HEK293 (cell line): Measurements from ENCODE around the gene XPNPEP1.
A peak's percentile ranks its signal among the peaks of the same experiment; 100 is the strongest.
"Not testable (repeated sequence)": the region's sequence is repeated elsewhere in the genome, so short reads cannot be mapped to it uniquely, and the experiment has no call there.

Experiments
- CTCF ChIA-PET: fragments of 350-600 bp; formaldehyde crosslinking; extraction: SDS; loops from one replicate; lab custom pipeline; 2021; ENCODE audit warnings: antibody characterized with exemption; lab: Yijun Ruan, JAX
- POLR2A ChIA-PET: fragments of 300-600 bp; formaldehyde crosslinking; extraction: SDS; loops from one replicate; lab custom pipeline; 2020; ENCODE audit warnings: antibody characterized with exemption, inconsistent platforms; lab: Yijun Ruan, JAX
- H3K27ac ChIP-seq: fragments of 200-500 bp; sonication (Bioruptor generic); 2 replicates; pipeline ENCODE4 v1.5.1; 2014; ENCODE audit warnings: low read depth, low read length, control low read depth, inconsistent platforms; ENCODE audit errors: extremely low read depth
- H3K36me3 ChIP-seq, 2 experiments: fragments of 200-500 bp in 1 of 2; sonication (Bioruptor generic) in 1 of 2; 1 replicate in 1 of 2; 2 replicates in 1 of 2; pipeline ENCODE4 v1.5.1; 2014 to 2017; ENCODE audit warnings: inconsistent platforms in 2 of 2, low read length in 2 of 2; ENCODE audit not compliant: control insufficient read depth in 2 of 2, insufficient read depth in 1 of 2
- H3K4me1 ChIP-seq: fragments of 200-500 bp; sonication (Bioruptor generic); 2 replicates; pipeline ENCODE4 v1.5.1; 2014; ENCODE audit warnings: mild to moderate bottlenecking, low read length, inconsistent platforms; ENCODE audit not compliant: control insufficient read depth, insufficient read depth
- H3K4me3 ChIP-seq: 2 replicates; pipeline ENCODE4 v1.5.1; 2011; ENCODE audit warnings: low read depth, mild to moderate bottlenecking, control low read depth, low read length, moderate library complexity
- H3K9me3 ChIP-seq: fragments of 200-500 bp; sonication (Bioruptor generic); 2 replicates; pipeline ENCODE4 v1.5.1; 2014; ENCODE audit warnings: low read depth, low read length, inconsistent platforms; ENCODE audit not compliant: control insufficient read depth, insufficient read depth
- BCL6B ChIP-seq: fragments of 450-650 bp; formaldehyde crosslinking; IDR thresholded peaks from 2 replicates; pipeline ENCODE4 v1.5.1; 2017; ENCODE audit warnings: missing biosample characterization, missing genetic modification characterization
- KLF16 ChIP-seq: fragments of 450-650 bp; formaldehyde crosslinking; IDR thresholded peaks from 2 replicates; pipeline ENCODE4 v1.5.1; 2017; ENCODE audit warnings: missing biosample characterization, missing genetic modification characterization
- KLF8 ChIP-seq: fragments of 450-650 bp; formaldehyde crosslinking; IDR thresholded peaks from 2 replicates; pipeline ENCODE4 v1.5.1; 2016; ENCODE audit warnings: missing biosample characterization, missing genetic modification characterization
- KLF9 ChIP-seq: fragments of 450-650 bp; formaldehyde crosslinking; IDR thresholded peaks from 2 replicates; pipeline ENCODE4 v1.5.1; 2016; ENCODE audit warnings: missing biosample characterization, missing genetic modification characterization, low read depth
- MZF1 ChIP-seq: fragments of 450-650 bp; formaldehyde crosslinking; IDR thresholded peaks from 2 replicates; pipeline ENCODE4 v1.5.1; 2017; ENCODE audit warnings: missing biosample characterization, missing genetic modification characterization, borderline replicate concordance
- SCRT1 ChIP-seq: fragments of 450-650 bp; formaldehyde crosslinking; IDR thresholded peaks from 2 replicates; pipeline ENCODE4 v1.5.1; 2016; ENCODE audit warnings: missing biosample characterization, missing genetic modification characterization, borderline replicate concordance
- TSHZ1 ChIP-seq: fragments of 450-650 bp; formaldehyde crosslinking; IDR thresholded peaks from 2 replicates; pipeline ENCODE4 v1.5.1; 2016; ENCODE audit warnings: missing biosample characterization, missing genetic modification characterization, borderline replicate concordance
- YY2 ChIP-seq: fragments of 450-650 bp; formaldehyde crosslinking; IDR thresholded peaks from 2 replicates; pipeline ENCODE4 v1.5.1; 2016; ENCODE audit warnings: missing biosample characterization, missing genetic modification characterization
- ZBTB26 ChIP-seq: fragments of 450-650 bp; formaldehyde crosslinking; optimal IDR thresholded peaks from 2 replicates; pipeline ENCODE3; 2016; ENCODE audit warnings: missing biosample characterization, mild to moderate bottlenecking, missing genetic modification characterization
- ZNF354C ChIP-seq: fragments of 450-650 bp; formaldehyde crosslinking; IDR thresholded peaks from 2 replicates; pipeline ENCODE4 v1.5.1; 2016; ENCODE audit warnings: missing biosample characterization, missing genetic modification characterization, low read depth, borderline replicate concordance
- ZNF366 ChIP-seq: fragments of 450-650 bp; formaldehyde crosslinking; conservative IDR thresholded peaks from 2 replicates; pipeline ENCODE4 v1.5.1; 2016; ENCODE audit warnings: missing biosample characterization, missing genetic modification characterization
- ZNF433 ChIP-seq: fragments of 450-650 bp; formaldehyde crosslinking; IDR thresholded peaks from 2 replicates; pipeline ENCODE4 v1.5.1; 2016; ENCODE audit warnings: missing biosample characterization, missing genetic modification characterization, low read depth
- ZNF529 ChIP-seq: fragments of 450-650 bp; formaldehyde crosslinking; IDR thresholded peaks from 2 replicates; pipeline ENCODE4 v1.5.1; 2017; ENCODE audit warnings: missing genetic modification characterization, missing biosample characterization; ENCODE audit not compliant: insufficient replicate concordance
- ZNF626 ChIP-seq: fragments of 450-650 bp; sonication (Bioruptor Pico); formaldehyde crosslinking; IDR thresholded peaks from 2 replicates; pipeline ENCODE4 v1.5.1; 2018; ENCODE audit warnings: missing biosample characterization, missing genetic modification characterization, inconsistent platforms
- ZNF654 ChIP-seq: fragments of 450-650 bp; formaldehyde crosslinking; IDR thresholded peaks from 2 replicates; pipeline ENCODE4 v1.5.1; 2016; ENCODE audit warnings: low read depth, missing biosample characterization, missing genetic modification characterization
- ZNF792 ChIP-seq: fragments of 450-650 bp; formaldehyde crosslinking; IDR thresholded peaks from 2 replicates; pipeline ENCODE4 v1.5.1; 2016; ENCODE audit warnings: missing biosample characterization, missing genetic modification characterization
- ZSCAN16 ChIP-seq: fragments of 450-650 bp; formaldehyde crosslinking; IDR thresholded peaks from 2 replicates; pipeline ENCODE4 v1.5.1; 2016; ENCODE audit warnings: missing biosample characterization, missing genetic modification characterization
- ZXDB ChIP-seq: fragments of 450-650 bp; formaldehyde crosslinking; IDR thresholded peaks from 2 replicates; pipeline ENCODE4 v1.5.1; 2016; ENCODE audit warnings: missing biosample characterization, missing genetic modification characterization
- TF ChIP-seq, protein P1 (sequence below): fragments of 450-650 bp; formaldehyde crosslinking; IDR thresholded peaks from 2 replicates; pipeline ENCODE4 v1.5.1; 2016; ENCODE audit warnings: missing biosample characterization, missing genetic modification characterization
- TF ChIP-seq, protein P2 (sequence below): fragments of 450-650 bp; formaldehyde crosslinking; IDR thresholded peaks from 2 replicates; pipeline ENCODE4 v1.5.1; 2017; ENCODE audit warnings: missing biosample characterization, missing genetic modification characterization

The XPNPEP1 gene

DNA sequence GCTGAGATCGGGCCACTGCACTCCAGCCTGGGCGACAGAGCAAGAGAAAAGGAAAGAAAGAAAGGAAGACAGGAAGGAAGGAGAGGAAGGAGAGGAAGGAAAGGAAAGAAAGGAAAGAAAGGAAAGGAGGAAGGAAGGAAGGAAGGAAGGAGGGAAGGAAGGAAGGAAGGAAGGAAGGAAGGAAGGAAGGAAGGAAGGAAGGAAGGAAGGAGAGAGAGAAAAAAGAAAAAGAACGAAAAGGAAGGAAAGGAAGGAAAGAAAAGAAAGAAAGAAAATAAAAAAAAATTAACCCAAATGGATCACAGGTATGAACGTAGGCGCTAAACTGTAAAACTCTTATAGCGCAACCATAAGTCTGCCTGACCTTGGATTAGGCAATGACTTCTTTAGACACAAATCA, 4.6 kb downstream of the XPNPEP1 start:
- H3K4me1 ChIP-seq, H3K27ac ChIP-seq, H3K9me3 ChIP-seq, H3K4me3 ChIP-seq, H3K36me3 ChIP-seq, POLR2A ChIA-PET: not testable (repeated sequence)
- TF ChIP-seq ZNF366 (tag by site-specific recombination) = peak; percentile 97
- CTCF ChIA-PET = interaction anchor here (0.7 kb wide), 1 partner anchor 35 kb away, joined by 7 read pairs; no protein-coding TSS in a partner anchor

- Histone ChIP-seq H3K4me3 (no peak overlapping the region), H3K4me1 (no peaks in the 10 kb centered on the region), H3K9me3 (no peaks in the 10 kb centered on the region), H3K36me3 (peaks cover 3 to 22% of the 10 kb centered on the region in 2 experiments; a peak in 2 of 3 replicates), H3K27ac (no peak overlapping the region)
- TF ChIP-seq ZNF792 (tag by site-specific recombination) (no peak), KLF16 (tag by site-specific recombination) (no peak), ZBTB26 (no peak), ZNF626 (tag by site-specific recombination) (no peak), ZNF529 (tag by site-specific recombination) (no peak), MZF1 (tag by site-specific recombination) (no peak), BCL6B (tag by site-specific recombination) (no peak), KLF8 (tag by site-specific recombination) (no peak), ZNF354C (tag by site-specific recombination) (no peak), YY2 (no peak), ZNF654 (tag by site-specific recombination) (no peak), ZNF433 (tag by site-specific recombination) (no peak), TSHZ1 (tag by site-specific recombination) (no peak), ZSCAN16 (no peak), SCRT1 (tag by site-specific recombination) (no peak), ZXDB (tag by site-specific recombination) (no peak), KLF9 (tag by site-specific recombination) (no peak)
- TF ChIP-seq, protein P1, sequence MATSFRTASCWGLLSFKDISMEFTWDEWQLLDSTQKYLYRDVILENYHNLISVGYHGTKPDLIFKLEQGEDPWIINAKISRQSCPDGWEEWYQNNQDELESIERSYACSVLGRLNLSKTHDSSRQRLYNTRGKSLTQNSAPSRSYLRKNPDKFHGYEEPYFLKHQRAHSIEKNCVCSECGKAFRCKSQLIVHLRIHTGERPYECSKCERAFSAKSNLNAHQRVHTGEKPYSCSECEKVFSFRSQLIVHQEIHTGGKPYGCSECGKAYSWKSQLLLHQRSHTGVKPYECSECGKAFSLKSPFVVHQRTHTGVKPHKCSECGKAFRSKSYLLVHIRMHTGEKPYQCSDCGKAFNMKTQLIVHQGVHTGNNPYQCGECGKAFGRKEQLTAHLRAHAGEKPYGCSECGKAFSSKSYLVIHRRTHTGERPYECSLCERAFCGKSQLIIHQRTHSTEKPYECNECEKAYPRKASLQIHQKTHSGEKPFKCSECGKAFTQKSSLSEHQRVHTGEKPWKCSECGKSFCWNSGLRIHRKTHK (tag by site-specific recombination) = no peak
- TF ChIP-seq, protein P2, sequence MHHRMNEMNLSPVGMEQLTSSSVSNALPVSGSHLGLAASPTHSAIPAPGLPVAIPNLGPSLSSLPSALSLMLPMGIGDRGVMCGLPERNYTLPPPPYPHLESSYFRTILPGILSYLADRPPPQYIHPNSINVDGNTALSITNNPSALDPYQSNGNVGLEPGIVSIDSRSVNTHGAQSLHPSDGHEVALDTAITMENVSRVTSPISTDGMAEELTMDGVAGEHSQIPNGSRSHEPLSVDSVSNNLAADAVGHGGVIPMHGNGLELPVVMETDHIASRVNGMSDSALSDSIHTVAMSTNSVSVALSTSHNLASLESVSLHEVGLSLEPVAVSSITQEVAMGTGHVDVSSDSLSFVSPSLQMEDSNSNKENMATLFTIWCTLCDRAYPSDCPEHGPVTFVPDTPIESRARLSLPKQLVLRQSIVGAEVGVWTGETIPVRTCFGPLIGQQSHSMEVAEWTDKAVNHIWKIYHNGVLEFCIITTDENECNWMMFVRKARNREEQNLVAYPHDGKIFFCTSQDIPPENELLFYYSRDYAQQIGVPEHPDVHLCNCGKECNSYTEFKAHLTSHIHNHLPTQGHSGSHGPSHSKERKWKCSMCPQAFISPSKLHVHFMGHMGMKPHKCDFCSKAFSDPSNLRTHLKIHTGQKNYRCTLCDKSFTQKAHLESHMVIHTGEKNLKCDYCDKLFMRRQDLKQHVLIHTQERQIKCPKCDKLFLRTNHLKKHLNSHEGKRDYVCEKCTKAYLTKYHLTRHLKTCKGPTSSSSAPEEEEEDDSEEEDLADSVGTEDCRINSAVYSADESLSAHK = no peak
- CTCF ChIA-PET = interaction anchor here (1.6 kb wide), 1 partner anchor 31 kb away, joined by 6 read pairs; no protein-coding TSS in a partner anchor
- POLR2A ChIA-PET = no interaction called here
Measured at GRCh38 chr10:109915566-109915965, 7.7 kb downstream of the XPNPEP1 start.
